OCI-LY7 (cell line): ENCODE measurements around the gene MRPS23.

Experiments
- CTCF ChIP-seq: fragments of 200-600 bp; sonication (generic); conservative IDR thresholded peaks from 2 replicates; pipeline ENCODE4 v1.5.1; 2014; ENCODE audit warnings: mild to moderate bottlenecking, antibody characterized with exemption, low read length, moderate library complexity, mixed read lengths
- EZH2phosphoT487 ChIP-seq: fragments of 200-600 bp; sonication (generic); IDR thresholded peaks from 2 replicates; pipeline ENCODE4 v1.6.1; 2018; ENCODE audit warnings: low read depth, borderline replicate concordance, mild to moderate bottlenecking, mixed run types, antibody characterized with exemption, low read length, moderate library complexity, mixed read lengths

- TF ChIP-seq EZH2phosphoT487, result no peak
- TF ChIP-seq CTCF, result no peak
Measured at GRCh38 chr17:57852092-57852954, 2.5 kb upstream of the MRPS23 start.
